ENCODE results near the gene ALKBH6. TPM values are rescaled to one million over a fixed set of nuclear protein-coding genes. Genes with fewer than 3 reads are reported as not detected.

The ALKBH6 gene
- total and polyA plus RNA-seq, 4 donors, result 6.3 to 11.8 (median 8.8) TPM

DNA sequence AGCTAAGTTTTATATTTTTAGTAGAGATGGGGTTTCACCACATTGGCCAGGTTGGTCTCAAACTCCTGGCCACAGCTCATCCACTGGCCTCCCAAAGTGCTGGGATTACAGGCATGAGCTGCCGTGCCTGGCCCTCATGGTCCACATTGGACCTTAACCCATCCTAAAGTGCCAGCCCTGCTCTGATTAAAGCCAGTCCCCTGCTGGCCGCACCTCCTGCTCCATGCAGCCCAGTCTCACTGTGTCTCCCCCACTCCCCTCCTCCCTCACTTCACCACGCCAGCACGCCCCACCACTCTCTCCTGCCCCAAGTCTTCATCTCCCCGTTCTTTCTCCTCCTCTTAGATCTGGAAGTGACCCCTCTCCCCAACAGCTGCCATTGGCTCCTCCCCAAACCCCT is 35.7 kb downstream of the ALKBH6 start:
- DNase-seq (ENCODE audit: low spot score), result no peak
- H3K4me3 ChIP-seq (ENCODE audit: low read depth in 1 of 3, low read length in 3 of 3), result no peak overlapping the region
- 49% methylated on average over 5 of the region's 5 CpGs for WGBS

GRCh38 chr19:35977446-35978222 is 36.4 kb downstream of the ALKBH6 start:
- no peaks in the 10 kb centered on the region for H3K9me3 ChIP-seq (ENCODE audit: control insufficient read depth in 4 of 4, low read length in 3 of 4)
- no peaks in the 10 kb centered on the region for H3K4me1 ChIP-seq (ENCODE audit: control insufficient read depth in 4 of 4, insufficient read depth in 4 of 4, low read length in 3 of 4)
- no peak for DNase-seq (ENCODE audit: low spot score)
- no peak overlapping the region for H3K27ac ChIP-seq (ENCODE audit: low read depth in 1 of 2, low read length in 2 of 2)
- no peak overlapping the region for H3K4me3 ChIP-seq (ENCODE audit: low read depth in 1 of 3, low read length in 3 of 3)
- no peak overlapping the region for H3K9ac ChIP-seq (ENCODE audit: low read depth in 1 of 2, low read length in 2 of 2)
- 52% methylated on average over 14 of the region's 14 CpGs for WGBS
- TF ChIP-seq HNF4G (IDR thresholded peaks at IDR 0.05), result no peak
- no peak for TF ChIP-seq FOXA2 (IDR thresholded peaks at IDR 0.05)
- TF ChIP-seq GABPA (IDR thresholded peaks at IDR 0.05 in 1 of 2, conservative IDR thresholded peaks at IDR 0.05 in 1 of 2), result no peak
- TF ChIP-seq RAD21 (IDR thresholded peaks at IDR 0.05), result peak in 1 of 2 donors; percentile 29
- H3K27me3 ChIP-seq (ENCODE audit: control insufficient read depth in 4 of 4, insufficient read depth in 4 of 4, low read length in 3 of 4), result no peaks in the 10 kb centered on the region
- no peaks in the 10 kb centered on the region for H3K36me3 ChIP-seq (ENCODE audit: control insufficient read depth in 4 of 4, insufficient read depth in 3 of 4, low read depth in 1 of 4, low read length in 3 of 4)

More for the DNA sequence above, 35.7 kb downstream of the ALKBH6 start:
- no peak overlapping the region for H3K9ac ChIP-seq (ENCODE audit: low read depth in 1 of 2, low read length in 2 of 2)
- no peaks in the 10 kb centered on the region for H3K9me3 ChIP-seq (ENCODE audit: control insufficient read depth in 4 of 4, low read length in 3 of 4)
- H3K4me1 ChIP-seq (ENCODE audit: control insufficient read depth in 4 of 4, insufficient read depth in 4 of 4, low read length in 3 of 4), result no peaks in the 10 kb centered on the region
- H3K27me3 ChIP-seq (ENCODE audit: control insufficient read depth in 4 of 4, insufficient read depth in 4 of 4, low read length in 3 of 4), result no peaks in the 10 kb centered on the region
- TF ChIP-seq RAD21 (IDR thresholded peaks at IDR 0.05) (no peak), TAF1 (conservative IDR thresholded peaks at IDR 0.05) (no peak), EGR1 (IDR thresholded peaks at IDR 0.05; ENCODE audit: low read depth in 2 of 2) (no peak), GABPA (IDR thresholded peaks at IDR 0.05 in 1 of 2, conservative IDR thresholded peaks at IDR 0.05 in 1 of 2) (no peak), JUND (IDR thresholded peaks at IDR 0.05) (no peak), HNF4G (IDR thresholded peaks at IDR 0.05) (no peak), SP1 (IDR thresholded peaks at IDR 0.05) (no peak), FOXA2 (IDR thresholded peaks at IDR 0.05) (no peak)
- TF ChIP-seq, protein P1, sequence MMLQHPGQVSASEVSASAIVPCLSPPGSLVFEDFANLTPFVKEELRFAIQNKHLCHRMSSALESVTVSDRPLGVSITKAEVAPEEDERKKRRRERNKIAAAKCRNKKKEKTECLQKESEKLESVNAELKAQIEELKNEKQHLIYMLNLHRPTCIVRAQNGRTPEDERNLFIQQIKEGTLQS (IDR thresholded peaks at IDR 0.05), result no peak
- H3K36me3 ChIP-seq (ENCODE audit: control insufficient read depth in 4 of 4, insufficient read depth in 3 of 4, low read depth in 1 of 4, low read length in 3 of 4), result no peaks in the 10 kb centered on the region
- no peak overlapping the region for H3K27ac ChIP-seq (ENCODE audit: low read depth in 1 of 2, low read length in 2 of 2)

DNA sequence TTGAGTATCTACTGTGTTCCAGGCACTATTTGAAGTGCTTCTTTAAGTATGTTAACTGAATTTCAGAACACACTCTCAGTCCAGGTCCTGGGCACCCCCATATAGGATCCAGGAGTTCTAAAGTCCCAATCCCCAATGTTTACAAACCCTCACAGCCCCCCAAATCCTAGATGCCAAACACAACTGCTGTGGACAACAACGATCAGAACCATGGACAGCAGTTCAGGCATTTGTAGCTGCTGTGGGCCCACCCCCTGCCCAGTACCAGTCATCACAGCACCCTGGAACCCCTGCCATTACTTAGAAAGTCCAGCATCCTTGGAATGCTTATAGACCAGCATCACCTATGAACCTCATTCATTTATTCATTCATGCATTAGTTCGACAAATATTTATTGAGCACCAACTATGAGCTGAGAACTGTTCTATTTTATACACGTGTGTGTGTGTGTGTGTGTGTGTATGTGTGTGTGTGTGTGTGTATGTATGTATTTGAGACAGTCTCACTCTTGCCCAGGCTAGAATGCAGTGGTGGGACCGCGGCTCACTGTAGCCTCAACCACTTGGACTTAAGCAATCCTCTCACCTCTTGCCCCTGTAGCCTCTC is 38.3 kb downstream of the ALKBH6 start:
- Histone ChIP-seq H3K4me3 (ENCODE audit: low read depth in 1 of 3, low read length in 3 of 3) (no peak overlapping the region), H3K27me3 (ENCODE audit: control insufficient read depth in 4 of 4, insufficient read depth in 4 of 4, low read length in 3 of 4) (no peaks in the 10 kb centered on the region), H3K36me3 (ENCODE audit: control insufficient read depth in 4 of 4, insufficient read depth in 3 of 4, low read depth in 1 of 4, low read length in 3 of 4) (no peaks in the 10 kb centered on the region), H3K9ac (ENCODE audit: low read depth in 1 of 2, low read length in 2 of 2) (no peak overlapping the region), H3K9me3 (ENCODE audit: control insufficient read depth in 4 of 4, low read length in 3 of 4) (no peaks in the 10 kb centered on the region), H3K27ac (ENCODE audit: low read depth in 1 of 2, low read length in 2 of 2) (no peak overlapping the region), H3K4me1 (ENCODE audit: control insufficient read depth in 4 of 4, insufficient read depth in 4 of 4, low read length in 3 of 4) (no peaks in the 10 kb centered on the region)
- TF ChIP-seq REST (IDR thresholded peaks at IDR 0.05) (peak; percentile 99), SP1 (IDR thresholded peaks at IDR 0.05) (no peak)
- WGBS, result 30% methylated on average over 5 of the region's 5 CpGs
- DNase-seq (ENCODE audit: low spot score), result no peak
